NCI-H2227 (cell line): ENCODE measurements around the gene PACS1.
"Not testable (repeated sequence)": the region's sequence is repeated elsewhere in the genome, so short reads cannot be mapped to it uniquely, and the experiment has no call there.

Experiments used
- DNase-seq: peaks from one replicate; lab custom pipeline; 2025; ENCODE audit not compliant: unreplicated experiment; lab: John Stamatoyannopoulos, UW

The PACS1 gene

DNA sequence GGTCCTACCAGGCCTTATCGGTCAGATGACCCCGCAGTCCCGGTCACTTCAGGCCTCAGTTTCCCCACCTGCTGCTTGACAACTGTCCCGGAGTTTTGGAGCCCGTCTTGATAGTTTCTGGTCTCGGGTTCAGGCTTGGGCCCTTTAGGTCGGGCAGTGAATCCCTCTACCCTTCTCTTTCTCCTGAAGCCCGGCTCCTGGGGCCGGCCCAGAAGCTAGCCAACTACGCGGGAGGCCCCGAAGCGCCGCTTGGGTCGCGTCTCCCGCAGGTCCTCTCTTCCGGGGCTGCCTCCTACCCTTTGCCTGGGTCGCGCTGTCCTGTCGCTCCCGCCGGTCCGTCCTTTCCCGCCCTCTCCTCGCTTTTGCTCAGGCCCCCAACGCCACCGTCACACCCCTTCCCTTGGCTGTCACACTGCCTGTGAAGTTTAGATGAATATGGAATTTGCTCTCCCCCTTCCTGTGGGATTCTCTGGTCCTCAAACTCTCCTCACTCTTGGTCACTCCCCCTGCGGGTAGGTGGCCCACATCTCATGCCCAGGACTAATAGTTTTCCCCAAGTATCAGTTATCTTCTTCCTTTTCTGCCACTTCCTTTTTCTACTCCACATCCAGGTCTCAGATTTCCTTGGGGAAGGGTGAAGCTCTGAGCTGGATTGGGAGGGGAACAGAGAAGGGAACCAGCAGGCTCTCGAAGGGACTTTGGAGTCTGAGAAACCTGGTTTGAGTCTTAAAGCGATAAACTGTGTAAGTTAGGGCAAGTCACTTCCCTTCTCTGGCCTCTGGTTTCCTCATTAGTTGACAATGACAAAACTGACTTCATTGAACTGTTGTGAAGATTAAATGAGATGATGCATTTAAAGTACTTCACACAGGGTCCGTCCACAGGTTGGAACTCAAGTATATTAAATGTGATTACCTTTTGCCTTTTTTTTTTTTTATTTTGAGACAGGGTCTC is 199.2 kb downstream of the PACS1 start:
- DNase-seq = peak; percentile 58

- no peak for DNase-seq
Observed at GRCh38 chr11:66271816-66272215, 201.7 kb downstream of the PACS1 start.

- DNase-seq = no peak
Observed at GRCh38 chr11:66272596-66272995, 202.5 kb downstream of the PACS1 start.

DNA sequence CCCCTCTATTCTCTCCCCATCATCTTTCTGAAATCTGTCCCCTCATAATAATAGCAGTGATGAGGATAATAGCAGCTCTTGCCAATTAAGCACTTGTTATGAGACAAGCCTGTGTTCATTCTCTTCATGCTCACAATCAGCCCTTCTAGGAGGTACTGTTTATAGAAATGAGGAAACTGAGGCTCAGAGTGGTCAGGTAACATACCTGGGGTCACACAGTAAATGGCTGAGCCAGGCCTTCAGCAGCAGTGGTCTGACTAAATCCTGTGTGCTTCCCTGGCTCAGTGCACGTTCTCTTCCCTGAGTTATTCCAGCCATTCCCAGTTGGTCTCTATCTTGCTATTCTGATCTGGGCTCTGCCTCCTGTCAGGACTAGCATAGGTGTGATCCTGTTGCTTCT is 204.1 kb downstream of the PACS1 start:
- no peak for DNase-seq

GRCh38 chr11:66275396-66275795 is 205.3 kb downstream of the PACS1 start:
- DNase-seq = no peak

DNA sequence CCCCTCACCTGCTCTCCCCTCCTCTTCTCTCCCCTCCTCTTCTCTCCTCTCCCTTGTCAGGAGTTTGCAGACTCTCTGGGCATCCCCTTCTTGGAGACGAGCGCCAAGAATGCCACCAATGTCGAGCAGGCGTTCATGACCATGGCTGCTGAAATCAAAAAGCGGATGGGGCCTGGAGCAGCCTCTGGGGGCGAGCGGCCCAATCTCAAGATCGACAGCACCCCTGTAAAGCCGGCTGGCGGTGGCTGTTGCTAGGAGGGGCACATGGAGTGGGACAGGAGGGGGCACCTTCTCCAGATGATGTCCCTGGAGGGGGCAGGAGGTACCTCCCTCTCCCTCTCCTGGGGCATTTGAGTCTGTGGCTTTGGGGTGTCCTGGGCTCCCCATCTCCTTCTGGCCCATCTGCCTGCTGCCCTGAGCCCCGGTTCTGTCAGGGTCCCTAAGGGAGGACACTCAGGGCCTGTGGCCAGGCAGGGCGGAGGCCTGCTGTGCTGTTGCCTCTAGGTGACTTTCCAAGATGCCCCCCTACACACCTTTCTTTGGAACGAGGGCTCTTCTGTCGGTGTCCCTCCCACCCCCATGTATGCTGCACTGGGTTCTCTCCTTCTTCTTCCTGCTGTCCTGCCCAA is 206.0 kb downstream of the PACS1 start:
- DNase-seq = no peak

DNA sequence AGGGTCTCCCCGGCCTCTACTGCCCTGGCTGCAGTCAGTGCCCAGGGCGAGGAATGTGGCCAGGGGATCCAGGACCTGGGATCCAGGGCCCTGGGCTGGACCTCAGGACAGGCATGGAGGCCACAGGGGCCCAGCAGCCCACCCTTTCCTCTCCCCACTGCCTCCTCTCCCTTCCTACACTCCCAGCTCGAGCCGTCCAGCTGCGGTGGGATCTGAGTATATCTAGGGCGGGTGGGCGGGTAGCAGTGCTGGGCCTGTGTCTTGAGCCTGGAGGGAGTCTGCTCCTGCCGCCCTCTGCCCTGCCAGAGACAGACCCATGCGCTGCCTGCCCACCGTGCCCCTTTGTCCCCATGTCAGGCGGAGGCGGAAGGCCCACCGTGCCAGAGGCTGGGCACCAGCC is 206.5 kb downstream of the PACS1 start:
- not testable (repeated sequence) for DNase-seq

DNA sequence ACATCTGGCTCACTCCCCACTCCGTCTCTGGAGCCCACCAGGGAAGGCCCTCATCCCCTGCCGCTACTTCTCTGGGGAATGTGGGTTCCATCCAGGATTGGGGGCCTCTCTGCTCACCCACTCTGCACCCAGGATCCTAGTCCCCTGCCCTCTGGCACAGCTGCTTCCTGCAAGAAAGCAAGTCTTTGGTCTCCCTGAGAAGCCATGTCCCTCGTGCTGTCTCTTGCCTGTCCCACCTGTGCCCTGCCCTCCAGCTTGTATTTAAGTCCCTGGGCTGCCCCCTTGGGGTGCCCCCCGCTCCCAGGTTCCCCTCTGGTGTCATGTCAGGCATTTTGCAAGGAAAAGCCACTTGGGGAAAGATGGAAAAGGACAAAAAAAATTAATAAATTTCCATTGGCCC is 207.0 kb downstream of the PACS1 start:
- DNase-seq = not testable (repeated sequence)

DNA sequence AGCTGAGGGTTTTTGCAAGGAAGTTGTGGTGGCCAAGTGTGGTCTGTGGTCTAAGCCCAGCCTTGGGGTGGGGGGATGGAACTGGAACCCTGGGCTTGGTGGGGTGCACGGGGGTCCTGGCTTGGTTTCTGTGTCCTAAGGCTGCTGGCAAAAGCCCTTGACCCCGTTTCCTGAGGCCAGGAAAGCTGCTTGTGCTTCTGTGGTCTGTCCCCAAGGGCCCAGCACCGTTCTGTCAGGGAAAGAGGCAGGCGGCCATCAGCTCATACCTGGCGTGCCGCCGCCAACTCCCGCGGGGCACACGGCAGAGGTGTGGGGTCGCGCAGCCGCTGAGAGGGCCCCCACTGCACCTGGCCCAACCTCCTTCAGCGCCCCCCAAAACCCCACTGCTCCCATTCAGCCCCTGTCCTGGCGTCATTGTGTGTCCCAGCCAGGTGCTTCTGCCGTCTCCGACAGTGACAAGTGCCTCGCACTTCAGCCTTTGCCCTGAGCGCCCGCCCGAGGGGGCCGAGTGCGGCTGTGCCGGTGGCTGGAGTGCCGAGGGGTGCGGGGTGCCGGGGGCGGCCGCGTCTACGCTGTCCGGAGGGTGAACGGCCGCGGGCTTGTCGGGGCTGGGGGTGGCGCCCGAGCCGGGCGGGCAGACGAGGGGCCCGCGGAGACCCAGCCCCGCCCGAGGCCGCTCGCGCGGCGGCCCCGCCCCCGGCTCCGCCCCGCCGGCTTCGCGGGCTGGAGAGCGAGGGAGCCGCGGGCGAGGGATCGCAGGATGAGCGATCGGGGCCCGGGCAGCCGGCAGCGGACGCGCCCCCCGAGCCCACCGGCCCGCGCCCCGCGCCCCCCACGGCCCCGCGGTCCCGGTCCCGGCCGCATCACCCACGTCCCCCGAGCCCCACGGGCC is 207.6 kb downstream of the PACS1 start, which contains the start of gene CNIH2:
TSS of gene CNIH2 (plus strand) at position 705 of the 892 bp plus-strand sequence. CDS start 282 bp downstream, outside the sequence.
- peak; percentile 75 for DNase-seq

GRCh38 chr11:66278363-66279091 is 208.5 kb downstream of the PACS1 start:
- DNase-seq = peak; percentile 77

DNA sequence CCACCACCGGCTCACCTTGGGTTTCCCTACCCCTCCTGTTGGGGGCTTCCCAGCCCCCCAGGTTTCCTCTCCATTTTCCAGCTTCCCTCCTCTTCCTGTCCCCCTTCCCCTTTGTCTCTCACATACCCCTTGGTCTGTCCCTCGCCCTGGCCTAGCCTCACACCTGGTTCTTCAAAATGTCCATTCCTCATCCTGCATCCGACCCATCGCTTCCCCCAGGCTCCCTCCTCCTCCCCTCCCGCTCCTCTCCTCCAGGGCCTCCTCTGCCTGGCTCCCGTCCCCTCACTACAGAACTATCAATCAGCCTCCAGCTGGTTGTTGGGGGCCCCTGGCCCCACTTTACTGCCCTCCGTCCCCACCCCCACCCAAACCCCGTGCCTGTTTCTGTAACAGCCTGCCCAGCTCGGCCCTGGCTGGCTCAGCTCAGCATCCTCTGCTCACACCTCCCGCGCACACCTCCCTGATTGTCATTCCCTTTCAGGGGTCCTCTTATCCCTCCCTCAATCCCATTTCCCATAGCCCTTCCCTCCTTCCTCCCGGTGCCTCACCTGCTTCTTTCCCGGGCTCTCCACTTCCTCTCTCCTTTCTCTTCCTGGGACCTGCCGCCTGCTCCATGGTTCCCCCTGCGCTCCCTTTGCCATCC is 209.1 kb downstream of the PACS1 start:
- no peak for DNase-seq

GRCh38 chr11:66280428-66280827 is 210.4 kb downstream of the PACS1 start:
- DNase-seq = peak; percentile 54

- DNase-seq = no peak
Observed at GRCh38 chr11:66281001-66281400, 210.9 kb downstream of the PACS1 start.

DNA sequence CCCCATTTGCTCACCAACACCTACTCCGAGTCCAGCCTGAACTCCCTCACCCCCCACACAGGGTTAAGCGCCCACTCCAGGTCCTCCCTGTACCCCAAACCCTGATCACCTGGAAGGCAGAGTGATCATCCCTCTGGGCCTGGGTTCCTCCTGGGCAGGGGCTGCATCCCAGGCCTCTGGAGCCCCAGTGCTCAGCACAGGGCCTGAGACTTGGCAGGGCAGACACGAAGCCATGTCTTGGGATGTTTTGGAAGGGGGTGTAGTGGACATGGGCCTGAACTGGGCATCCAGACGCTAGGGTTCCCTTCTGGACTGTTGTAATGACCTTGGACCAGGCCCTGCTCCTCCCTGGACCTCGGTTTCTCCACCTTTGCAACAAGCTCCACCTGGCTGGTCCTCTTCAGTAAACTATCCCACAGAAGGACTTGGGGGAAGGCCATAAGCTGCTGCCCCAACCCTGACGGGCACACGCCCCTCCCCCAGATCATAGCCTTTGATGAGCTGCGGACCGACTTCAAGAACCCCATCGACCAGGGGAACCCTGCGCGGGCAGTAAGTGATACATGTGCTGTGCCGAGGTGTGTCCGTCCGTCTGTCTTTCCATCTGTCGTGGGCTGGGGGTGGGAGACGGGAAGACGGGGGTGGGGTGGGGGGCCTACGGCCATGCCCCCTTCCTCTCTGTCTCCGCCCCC is 211.8 kb downstream of the PACS1 start:
- no peak for DNase-seq

DNA sequence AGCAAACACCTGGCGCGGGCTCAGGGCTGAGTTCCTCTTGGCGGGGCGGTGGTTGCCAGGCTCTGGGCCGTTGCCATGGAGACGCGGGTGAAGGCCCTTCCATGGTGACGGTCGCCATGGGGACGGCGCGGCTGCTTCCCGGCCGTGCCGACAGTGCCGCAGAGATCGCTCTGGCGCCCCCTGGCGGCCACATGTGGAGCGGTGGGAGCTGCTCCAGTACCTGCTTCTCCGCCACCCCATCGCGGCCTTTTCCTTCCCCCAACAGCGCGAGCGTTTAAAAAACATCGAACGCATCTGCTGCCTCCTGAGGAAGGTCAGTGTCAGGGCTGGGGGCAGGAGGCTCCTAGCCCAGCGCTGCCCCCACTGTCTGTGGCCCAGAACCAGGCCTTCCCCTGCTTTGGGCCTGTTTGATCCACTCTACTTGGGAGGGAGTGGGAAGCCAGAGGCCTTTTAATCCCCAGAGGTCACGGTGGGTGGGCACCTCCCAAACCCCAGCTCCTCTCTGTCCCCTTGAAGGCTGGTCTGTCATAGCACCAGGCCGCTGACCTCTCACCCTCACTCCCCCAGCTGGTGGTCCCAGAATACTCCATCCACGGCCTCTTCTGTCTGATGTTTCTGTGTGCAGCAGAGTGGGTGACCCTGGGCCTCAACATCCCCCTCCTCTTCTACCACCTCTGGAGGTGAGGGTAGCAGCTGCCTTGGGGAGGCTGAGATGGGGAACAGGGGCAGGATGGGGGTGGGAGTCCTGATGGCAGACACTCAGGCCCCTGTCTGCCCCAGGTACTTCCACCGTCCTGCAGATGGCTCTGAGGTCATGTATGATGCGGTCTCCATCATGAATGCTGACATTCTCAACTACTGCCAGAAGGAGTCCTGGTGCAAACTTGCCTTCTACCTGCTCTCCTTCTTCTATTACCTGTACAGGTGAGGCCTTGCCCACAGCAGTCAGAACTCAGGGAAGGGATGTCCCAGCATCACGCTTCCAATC is 212.7 kb downstream of the PACS1 start:
- DNase-seq = peak; percentile 99

- no peak for DNase-seq
Observed at GRCh38 chr11:66283461-66284105, 213.5 kb downstream of the PACS1 start.

DNA sequence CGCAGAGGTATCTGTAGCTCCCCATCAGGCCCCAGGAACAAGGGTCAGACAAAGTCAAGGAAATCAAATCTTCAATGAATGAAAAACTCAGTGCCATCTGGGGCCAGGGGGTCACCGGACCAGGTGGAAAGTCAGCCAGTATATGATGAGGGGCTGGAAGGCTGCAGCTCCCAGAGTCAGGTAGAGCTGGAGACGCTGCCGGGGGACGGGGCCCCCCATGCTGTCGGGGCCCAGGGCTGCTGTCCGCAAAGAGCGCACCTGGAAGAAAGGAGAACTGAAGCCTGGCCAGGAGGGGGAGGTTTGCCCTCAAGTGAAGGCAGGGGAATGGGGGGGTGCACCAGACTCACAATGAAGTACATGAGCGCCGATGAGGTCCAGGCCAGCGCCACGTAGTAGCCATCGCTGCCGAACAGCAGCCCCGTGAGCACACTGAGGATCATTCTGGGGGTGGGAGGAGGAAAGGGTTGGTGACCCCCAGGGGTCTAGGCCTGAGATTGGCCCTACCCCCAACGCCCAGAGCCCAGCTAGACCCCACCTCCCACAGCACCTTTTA is 214.5 kb downstream of the PACS1 start:
- no peak for DNase-seq
